HG02840 (cell line): ENCODE data around the gene GHRH.

Experiments used
- ATAC-seq: cut with Tn5 transposase; IDR thresholded peaks from one replicate; pipeline ENCODE4 v1.9.1; 2021; ENCODE audit warnings: mild to moderate bottlenecking, moderate library complexity, moderate number of reproducible peaks; ENCODE audit not compliant: unreplicated experiment, low FRiP score

GHRH gene

DNA sequence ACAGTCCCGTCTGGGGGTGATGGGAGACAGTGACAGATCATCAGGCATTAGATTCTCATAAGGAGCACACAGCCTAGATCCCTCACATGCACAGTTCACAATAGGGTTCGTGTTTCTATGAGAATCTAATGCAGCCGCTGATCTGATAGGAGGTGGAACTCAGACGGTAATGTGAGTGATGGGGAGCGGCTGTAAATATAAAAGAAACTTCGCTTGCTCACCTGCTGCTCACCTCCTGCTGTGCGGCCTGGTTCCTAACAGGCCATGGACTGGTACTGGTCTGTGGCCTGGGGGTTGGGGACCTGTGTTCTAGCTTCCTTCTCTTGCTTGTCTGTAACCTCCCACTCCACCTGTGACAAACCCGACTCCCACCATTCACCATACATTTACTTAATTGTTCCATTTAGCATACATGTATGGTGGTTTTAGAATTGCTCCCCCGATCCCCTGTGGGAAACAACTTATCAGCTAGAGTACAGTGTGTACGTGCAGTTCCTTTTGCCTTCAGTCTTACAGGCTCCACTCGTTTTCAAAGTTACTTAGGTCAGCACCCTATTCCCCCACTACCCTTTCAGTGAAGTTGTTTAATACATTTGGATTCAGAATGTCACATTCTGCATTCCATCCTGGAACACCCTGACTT, 31.8 kb upstream of the GHRH start:
- no peak for ATAC-seq

DNA sequence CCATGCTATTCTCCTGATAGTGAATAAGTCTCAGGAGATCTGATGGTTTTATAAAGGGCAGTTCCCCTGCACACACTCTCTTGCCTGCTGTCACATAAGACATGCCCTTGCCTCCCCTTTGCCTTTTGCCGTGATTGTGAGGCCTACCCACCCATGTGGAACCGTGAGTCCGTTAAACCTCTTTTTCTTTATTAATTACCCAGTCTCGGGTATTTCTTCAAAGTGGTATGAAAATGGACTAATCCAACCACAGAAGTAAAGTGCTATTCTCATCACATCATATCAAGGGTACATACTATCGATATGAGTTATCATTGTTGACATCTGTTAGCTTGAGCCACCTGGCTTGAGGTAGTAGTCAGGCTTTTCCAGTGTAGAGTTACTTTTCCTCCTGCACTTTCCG, 30.1 kb upstream of the GHRH start:
- ATAC-seq, result no peak

DNA sequence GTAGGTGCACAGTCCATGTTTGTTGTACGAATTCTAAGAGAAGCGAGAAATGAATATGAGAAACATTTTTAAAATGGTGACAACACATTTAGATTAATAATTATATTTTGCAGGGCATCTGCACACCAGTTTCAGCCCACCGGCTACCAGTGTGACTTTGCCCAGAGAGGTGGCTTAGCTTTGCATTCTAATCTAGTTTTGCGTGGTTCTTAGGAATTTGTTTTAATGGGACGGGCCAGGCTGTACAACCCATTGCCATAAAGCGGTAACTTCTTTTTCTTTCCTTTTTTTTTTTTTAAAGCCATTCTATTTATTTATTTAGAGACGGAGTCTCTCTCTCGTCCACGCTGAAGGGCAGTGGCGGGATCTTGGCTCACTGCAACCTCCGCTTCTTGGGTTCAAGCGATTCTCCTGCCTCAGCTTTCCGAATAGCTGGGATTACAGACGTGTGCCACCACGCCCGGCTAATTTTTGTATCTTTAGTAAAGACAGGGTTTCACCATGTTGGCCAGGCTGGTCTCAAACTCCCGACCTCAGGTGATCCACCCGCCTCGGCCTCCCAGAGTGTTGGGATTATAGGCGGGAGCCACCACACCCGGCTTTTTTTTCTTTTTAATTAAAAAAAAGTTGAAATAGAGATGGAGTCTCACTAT, 28.7 kb upstream of the GHRH start:
- no peak for ATAC-seq

DNA sequence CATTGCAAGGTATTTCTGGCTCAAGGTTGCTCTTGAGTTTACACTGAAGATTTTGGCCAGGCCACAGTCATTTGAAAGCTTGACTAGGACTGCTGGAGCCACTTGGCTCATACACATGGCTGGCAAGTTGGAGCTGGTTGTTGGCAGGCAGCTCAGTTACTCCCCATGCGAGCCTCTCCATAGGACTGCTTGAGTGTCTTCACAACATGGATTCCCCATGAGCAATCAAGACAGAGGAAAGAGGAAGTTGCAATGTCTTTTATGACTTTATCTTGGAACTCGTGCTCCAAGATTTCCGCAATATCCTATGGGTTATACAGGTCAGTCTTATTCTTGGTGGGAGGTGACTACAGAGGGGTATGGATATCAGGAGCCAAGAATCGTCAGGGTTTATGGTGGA, 26.5 kb upstream of the GHRH start:
- ATAC-seq, result no peak

DNA sequence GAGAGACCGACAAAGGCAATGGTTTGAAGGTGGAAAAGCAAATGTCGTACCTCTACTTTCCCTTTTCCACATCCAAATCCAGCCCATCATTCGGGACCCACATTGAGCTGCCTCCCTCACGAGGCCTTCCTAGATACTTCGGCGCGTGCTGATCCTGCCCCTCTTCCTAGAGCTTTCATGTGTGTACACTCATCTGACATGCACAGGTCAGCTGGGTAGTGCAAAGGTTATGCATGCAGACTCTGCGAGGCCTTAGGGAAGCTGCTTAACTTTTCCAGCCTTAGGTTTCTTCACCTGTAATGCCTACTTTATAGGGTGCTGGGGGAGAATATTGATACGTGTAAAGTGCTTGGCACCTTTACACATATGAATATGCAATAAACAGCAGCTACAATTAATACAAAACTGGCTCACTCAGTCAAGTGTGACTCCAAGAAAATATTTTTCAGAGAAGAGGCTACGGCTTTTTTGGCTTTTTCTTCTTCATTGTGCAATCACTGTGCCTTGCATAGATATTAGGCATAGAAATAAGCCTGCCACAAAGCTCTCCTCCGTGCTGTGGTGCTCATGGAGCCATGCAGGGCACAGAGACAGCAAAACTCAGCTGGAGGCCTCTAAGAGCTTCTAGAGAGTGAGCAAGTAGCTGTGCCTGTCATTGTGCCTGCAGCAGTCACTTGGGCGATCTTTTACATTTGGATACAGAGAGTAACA, 24.2 kb upstream of the GHRH start:
- ATAC-seq, result no peak

DNA sequence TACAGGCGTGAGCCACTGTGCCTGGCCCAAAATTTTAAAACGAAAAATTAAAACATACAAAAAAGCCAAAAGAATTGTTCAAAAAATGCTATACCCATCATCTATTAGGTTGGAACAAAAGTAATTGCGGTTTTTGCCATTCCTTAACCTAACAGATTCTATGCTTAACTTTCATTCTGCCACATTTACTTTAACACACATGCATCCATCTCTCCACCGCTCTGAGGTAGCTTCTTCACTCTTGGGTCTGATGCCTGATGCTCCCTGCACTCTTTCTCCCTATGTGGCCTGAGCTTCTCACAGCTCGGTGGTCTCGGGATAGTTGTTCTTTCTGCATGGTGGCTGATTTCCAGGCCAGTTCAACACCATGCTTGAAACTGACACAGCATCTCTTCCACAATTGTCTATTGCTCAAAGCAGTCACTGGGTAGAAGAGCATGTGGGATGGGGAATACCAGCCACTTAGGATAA, 23.1 kb upstream of the GHRH start:
- ATAC-seq, result no peak

DNA sequence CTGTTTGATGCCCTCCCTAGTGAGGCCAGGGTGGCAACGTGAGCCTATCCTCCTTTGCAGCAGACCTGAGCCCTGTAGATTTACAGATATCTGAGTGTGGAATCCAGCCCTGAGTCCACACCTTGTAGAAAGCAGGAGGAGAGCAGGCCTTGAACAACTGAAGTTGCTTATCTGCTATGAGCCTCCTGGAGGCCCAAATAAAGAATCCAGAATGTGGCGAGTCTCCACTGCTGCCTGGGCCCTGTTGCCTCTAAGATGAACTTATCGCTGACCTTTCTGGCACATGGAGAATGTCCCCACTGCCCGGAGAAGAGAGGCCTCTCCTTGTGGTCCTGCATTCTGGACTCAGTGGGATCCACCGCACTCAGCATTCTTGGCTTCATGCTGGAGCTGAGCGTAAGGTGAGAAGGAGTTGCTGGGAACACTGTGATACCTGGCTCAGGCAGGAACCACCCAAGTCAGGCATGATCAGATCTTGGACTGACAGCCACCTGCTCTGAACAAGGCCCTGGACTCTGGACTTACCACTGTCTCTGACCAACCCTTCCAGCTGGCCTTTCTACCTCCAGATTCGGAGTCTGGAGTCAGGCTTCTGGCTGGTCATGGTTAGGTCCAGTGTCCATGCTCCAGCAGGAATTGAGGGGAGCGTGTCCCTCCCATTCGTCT, 22.0 kb upstream of the GHRH start:
- ATAC-seq, result no peak

DNA sequence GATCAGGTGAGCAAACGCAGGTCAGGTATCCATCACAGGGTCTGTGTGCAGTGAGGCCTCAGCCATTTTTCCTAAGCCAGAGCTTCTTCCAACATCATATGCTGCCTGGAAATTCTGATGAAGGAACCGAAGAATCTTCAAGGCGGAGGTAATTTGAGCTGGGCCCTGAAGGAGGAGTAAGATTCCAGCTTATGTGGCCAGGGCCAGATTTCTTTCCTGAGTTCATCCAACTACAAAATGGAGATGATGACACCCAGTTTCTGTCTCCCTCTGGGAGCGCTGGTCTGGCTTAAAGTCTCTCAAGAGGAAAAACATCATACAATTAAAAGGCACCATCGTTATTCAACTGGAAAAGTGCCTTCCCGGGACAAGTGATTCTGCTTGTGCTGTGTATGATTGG, 20.9 kb upstream of the GHRH start:
- no peak for ATAC-seq

DNA sequence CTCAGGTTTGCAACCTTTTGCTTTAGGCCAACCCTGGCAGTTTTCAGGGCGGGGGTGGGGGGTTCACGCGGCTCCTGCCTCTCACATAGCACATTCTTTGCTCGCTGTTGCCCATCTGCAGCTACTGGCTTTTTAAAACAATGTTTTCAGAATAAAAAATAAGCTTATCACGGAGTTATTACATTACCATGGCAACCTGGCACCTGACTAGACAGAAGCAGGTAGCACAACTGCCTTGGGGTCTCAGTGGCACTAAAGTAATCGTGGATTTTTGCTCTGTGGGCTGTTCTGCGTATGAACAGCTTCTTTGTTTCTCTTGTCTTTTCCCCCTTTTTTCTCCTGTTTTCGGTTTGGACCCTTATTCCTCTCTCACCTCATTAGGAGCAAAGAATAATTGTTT, 18.8 kb upstream of the GHRH start:
- no peak for ATAC-seq

DNA sequence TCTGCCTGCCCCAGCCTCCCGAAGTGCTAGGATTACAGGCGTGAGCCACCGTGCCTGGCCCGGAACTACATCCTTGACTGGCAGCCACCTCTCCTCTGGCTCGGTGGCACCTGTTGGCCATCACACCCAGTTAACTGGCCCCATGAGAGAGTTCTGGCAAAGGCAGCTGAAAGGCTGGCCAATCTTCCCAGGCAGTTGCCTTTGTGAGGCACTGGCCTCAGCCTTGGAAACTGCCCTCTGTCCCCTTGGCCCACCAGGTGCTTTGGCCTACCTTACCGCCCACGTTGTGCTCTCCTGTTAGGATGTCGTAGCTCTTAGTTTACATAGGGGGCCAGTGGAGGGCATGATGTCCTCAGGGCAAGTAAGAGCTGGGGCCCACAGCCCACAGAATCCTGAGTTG, 18.2 kb upstream of the GHRH start:
- no peak for ATAC-seq

DNA sequence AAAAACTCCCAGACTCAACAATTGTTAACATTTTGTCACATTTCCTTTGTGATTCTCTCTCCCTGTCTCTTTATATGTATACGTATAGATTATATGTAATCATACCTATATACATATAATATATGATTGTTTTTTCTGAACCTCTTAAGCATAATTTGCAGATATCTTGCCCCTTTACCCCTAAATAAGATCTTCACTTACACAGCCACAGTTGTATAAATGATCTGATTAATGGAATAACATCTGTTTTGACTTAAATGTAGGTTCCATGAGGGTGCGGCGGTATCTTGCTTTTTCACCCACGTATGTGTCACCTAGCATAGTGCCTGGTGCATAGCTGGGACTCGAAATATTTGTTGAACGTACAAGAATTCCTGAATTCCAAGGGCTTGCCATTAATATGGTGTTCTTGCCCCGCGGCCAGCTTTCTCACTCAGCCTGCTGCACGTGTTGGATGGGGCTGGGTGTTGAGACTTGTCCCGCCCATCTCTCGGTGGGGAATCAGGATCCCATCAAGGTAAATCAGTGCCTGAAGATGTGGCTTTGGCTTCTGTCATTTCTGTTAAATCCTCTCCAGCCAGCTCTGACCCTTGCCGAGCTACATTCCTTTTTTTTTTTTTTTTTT, 17.5 kb upstream of the GHRH start:
- no peak for ATAC-seq

DNA sequence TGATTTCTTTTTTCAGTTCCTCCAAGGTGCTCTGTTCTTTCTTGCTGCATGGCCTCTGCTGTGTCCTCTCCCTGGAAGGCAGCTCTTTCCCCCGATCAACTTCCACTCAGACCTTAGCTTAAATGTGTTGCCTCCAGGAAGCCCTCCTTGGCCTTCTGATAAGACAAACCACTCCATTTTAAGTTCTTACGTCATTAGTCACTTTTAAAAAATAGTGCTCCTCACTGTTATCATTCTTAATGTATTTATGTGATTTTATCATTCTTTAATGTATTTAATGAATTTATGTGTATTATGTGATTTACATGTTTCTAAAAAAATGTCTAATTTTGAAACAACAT, 15.6 kb upstream of the GHRH start:
- ATAC-seq, result no peak

DNA sequence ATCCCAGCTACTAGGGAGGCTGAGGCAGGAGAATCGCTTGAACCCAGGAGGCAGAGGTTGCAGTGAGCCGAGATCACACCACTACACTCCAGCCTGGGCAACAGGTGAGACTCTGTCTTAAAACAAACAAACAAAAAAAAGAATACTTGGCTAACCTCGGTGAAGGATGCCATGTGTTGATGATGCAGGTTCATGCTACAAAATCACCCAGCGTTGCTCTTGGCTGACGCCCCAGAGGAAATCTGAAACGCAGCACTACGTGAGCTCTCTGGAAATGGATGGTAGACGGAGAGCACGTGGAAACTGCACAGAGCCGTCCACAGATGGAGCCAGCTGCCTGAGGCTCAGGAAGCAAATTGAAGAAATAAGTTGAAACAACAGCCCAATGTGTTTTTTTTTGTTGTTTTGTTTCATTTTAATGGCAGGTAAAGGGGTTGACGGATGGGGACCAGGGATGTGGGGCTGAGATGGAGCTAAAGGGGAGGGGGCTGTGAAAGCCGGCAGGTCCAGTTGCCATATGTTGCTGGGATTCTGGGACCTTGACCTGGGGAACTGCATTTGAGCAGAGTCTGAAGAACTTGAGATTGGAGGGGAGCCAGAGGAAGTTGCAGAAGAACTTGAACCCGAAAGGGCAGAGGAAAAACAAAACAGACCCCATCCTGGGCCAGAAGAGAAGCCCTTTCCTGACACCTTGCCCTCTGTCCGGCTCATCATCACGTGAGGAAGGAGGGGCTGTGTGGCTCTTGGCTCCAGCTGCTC, 15.1 kb upstream of the GHRH start:
- no peak for ATAC-seq

DNA sequence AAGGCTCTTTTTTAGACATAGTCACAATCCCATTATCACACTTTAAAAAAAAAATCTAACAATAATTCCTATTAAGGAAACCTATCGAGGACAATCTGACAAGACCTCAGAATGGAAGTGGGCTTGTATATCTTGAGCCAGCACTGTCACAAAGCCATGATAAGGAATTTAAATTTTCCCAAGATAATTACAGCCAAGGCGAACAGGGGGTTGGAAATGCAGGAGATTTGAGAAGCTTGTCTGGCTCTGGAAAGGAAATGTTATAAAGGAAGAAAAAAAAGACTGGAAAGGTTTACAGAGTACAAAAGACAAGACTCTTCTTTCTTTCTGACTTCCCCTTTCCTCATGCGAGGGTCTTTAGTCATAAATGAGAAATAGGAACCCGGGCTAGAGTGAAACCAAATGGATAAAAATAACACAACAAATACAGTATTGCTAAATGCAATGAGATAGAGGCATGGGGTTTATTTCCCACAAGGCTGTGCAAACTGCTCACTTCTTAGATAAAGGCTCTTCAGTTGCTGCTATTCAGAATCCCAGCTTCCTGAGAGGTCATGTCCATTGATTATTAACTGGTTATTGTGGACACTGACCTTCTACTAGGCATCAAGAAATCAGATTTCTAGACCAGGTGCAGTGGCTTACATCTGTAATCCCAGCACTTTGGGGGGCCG, 13.4 kb upstream of the GHRH start:
- ATAC-seq, result no peak

DNA sequence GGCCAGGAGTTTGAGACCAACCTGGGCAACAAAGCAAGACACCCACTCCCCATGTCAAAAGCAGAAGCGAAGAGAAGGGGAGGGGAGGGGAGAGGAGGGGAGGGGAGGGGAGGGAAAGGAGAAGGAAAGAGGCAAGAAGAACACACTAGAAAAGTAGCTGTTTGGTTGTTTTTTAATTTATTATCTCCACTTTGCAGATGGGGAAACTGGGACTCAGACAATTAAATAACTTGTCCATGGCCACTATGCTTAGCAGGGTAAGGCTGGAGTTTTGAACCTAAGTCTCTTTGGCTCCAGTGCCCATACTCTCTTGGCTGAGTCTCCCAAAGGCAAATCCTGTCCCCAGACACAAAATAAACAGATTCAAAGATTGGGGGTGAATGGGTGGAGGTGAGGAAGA, 12.4 kb upstream of the GHRH start:
- ATAC-seq, result no peak

DNA sequence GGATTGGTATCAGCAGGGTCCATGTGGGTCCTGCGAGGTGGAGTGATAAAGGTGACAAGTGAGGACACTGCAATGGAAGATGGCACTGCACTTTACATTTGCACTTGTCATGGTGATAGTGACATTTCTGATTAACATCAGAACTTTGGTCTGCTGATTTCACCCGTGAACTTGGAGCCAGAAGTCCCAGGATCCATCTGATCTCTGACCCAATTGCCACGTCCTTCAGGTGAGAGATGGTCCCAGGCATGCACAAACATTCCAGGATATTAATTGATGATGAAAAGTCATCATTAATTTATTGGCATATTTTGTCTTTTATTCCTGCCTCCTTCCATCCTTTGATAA, 9.8 kb upstream of the GHRH start:
- ATAC-seq, result no peak

DNA sequence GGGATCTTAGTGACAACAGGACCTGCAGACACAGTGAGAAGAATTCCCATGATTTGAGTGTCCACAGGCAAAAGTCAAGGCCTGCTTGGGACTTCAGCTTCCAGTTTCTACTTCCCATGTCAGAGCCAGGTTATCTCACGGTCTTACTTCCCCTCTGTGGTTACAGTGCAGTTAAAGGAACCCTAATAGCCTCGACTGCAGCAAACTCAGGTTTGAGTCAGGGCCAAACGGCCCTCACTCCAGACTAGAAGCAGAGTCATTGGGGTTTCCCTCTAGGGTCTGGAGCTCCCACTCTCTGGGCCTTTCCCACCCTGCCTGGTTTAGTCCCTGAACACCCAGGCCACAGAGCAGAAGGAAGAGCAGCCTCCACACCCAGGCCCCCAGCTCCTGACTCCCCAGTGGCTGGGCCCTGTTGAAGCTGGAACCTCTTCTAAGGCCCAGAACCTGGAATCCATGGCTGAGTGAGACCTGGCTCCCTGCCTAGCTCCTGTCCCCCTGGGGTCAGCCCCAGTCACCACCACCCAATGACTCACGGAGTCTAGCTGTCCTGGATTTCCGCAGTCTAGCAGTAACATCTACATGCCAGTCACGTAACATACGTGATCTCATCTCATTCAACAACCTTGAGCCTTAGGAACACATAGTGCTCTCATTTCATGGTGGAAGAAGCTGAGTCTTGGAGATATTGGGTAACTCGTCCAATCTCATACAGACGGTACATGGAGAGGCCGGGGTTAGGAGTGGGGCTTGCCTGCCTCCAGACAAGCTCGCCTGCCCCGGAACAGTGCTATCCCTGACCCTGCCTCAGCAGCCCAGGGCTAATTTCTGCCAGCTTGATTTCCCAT, 9.2 kb upstream of the GHRH start:
- no peak for ATAC-seq

DNA sequence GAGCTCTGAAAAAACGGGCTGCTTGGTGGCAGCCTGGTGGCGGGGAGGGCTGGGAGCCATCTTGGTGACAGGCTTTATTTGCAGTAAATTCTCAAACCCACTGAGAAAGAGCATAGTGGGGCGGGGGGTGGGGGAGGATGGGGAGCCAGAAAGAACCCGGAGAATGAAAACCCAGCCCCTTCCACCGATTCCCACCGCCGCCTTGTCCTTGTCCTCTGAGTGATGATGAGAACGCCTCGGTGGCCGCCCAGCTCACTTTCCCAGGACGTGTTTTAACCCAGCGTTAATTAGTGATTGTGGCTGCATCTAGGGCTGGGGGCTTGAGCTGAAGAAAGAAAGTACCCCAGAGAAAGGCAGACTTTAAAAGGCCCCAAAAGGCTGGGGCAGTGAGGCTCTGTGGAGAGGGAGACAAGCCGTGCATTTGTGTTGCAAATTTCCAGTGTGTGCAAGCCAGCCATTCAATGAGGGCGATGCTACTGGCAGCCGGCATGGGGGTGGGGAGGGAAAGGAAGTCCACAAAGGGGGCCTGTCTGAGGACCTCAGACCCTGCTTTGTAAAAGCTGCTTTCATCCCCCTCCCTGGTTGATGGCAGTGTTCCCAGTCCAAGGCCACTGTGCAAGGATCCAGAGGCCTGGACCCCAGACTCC, 6.2 kb upstream of the GHRH start:
- ATAC-seq, result no peak
